H9 (cell line): ENCODE data around the gene FILIP1. TPM values are rescaled to one million over a fixed set of nuclear protein-coding genes. Genes with fewer than 3 reads are reported as not detected.

ENCODE experiments used
- DNase-seq: peaks from one replicate; pipeline ENCODE4 v3.0.0-alpha.2; 2017
- H2AFZ ChIP-seq: one replicate; pipeline ENCODE4 v1.6.1; 2013; ENCODE audit warnings: mild to moderate bottlenecking, low read length, control low read depth, moderate library complexity
- H2AK5ac ChIP-seq: 2 replicates; pipeline ENCODE4 v1.6.1; 2013; ENCODE audit warnings: low read length, control low read depth, mixed read lengths; ENCODE audit not compliant: insufficient read length
- H2BK120ac ChIP-seq: one replicate; pipeline ENCODE4 v1.6.1; 2013; ENCODE audit warnings: low read depth, mild to moderate bottlenecking, low read length, control low read depth, inconsistent platforms; ENCODE audit not compliant: poor library complexity, severe bottlenecking
- H2BK12ac ChIP-seq: 2 replicates; pipeline ENCODE4 v1.6.1; 2013; ENCODE audit warnings: low read length, control low read depth, mixed read lengths, low read depth; ENCODE audit not compliant: insufficient read length
- H2BK15ac ChIP-seq: 2 replicates; pipeline ENCODE4 v1.6.1; 2013; ENCODE audit warnings: low read depth, low read length, control low read depth
- H2BK20ac ChIP-seq: one replicate; pipeline ENCODE4 v1.6.1; 2013; ENCODE audit warnings: low read depth, mild to moderate bottlenecking, low read length, control low read depth, inconsistent platforms; ENCODE audit not compliant: poor library complexity, severe bottlenecking
- H2BK5ac ChIP-seq: 2 replicates; pipeline ENCODE4 v1.6.1; 2013; ENCODE audit warnings: low read length, control low read depth, mixed read lengths; ENCODE audit not compliant: insufficient read length
- H3K14ac ChIP-seq: 2 replicates; pipeline ENCODE4 v1.6.1; 2013; ENCODE audit warnings: low read length, control low read depth; ENCODE audit not compliant: insufficient read depth
- H3K18ac ChIP-seq: 2 replicates; pipeline ENCODE4 v1.6.1; 2013; ENCODE audit warnings: low read depth, mild to moderate bottlenecking, mixed read lengths, low read length, control low read depth; ENCODE audit not compliant: insufficient read length
- H3K23ac ChIP-seq: 2 replicates; pipeline ENCODE4 v1.6.1; 2013; ENCODE audit warnings: low read length, control low read depth, mixed read lengths, low read depth; ENCODE audit not compliant: insufficient read length
- H3K23me2 ChIP-seq: 2 replicates; pipeline ENCODE4 v1.6.1; 2013; ENCODE audit warnings: low read depth, mild to moderate bottlenecking, mixed read lengths, low read length, control low read depth; ENCODE audit not compliant: insufficient read length, poor library complexity, severe bottlenecking
- H3K27ac ChIP-seq: 2 replicates; pipeline ENCODE4 v1.5.1; 2013; ENCODE audit warnings: low read length, control low read depth, mixed read lengths, low read depth; ENCODE audit not compliant: insufficient read length
- H3K27me3 ChIP-seq: 2 replicates; pipeline ENCODE4 v1.6.1; 2013; ENCODE audit warnings: low read length, control low read depth, inconsistent platforms; ENCODE audit not compliant: insufficient read depth
- H3K4ac ChIP-seq: 2 replicates; pipeline ENCODE4 v1.6.1; 2013; ENCODE audit warnings: low read depth, mild to moderate bottlenecking, control low read depth, inconsistent platforms, low read length, moderate library complexity
- H3K4me1 ChIP-seq: 2 replicates; pipeline ENCODE4 v1.6.1; 2013; ENCODE audit warnings: low read length, control low read depth, inconsistent platforms; ENCODE audit not compliant: insufficient read depth
- H3K4me2 ChIP-seq: 2 replicates; pipeline ENCODE4 v1.6.1; 2013; ENCODE audit warnings: low read length, control low read depth, mixed read lengths; ENCODE audit not compliant: insufficient read length, insufficient read depth
- H3K56ac ChIP-seq: 2 replicates; pipeline ENCODE4 v1.6.1; 2013; ENCODE audit warnings: low read depth, mild to moderate bottlenecking, mixed read lengths, low read length, control low read depth; ENCODE audit not compliant: insufficient read length
- H3K79me1 ChIP-seq: 2 replicates; pipeline ENCODE4 v1.6.1; 2013; ENCODE audit warnings: low read depth, mild to moderate bottlenecking, moderate library complexity, low read length, control low read depth, inconsistent platforms; ENCODE audit not compliant: insufficient read depth, poor library complexity, severe bottlenecking
- H3K79me2 ChIP-seq: 2 replicates; pipeline ENCODE4 v1.6.1; 2013; ENCODE audit warnings: low read length, control low read depth, inconsistent platforms; ENCODE audit not compliant: insufficient read depth
- H3K9ac ChIP-seq: 2 replicates; pipeline ENCODE4 v1.6.1; 2013; ENCODE audit warnings: low read length, control low read depth, mixed read lengths; ENCODE audit not compliant: insufficient read length; ENCODE audit errors: extremely low read depth
- H3K9me3 ChIP-seq: one replicate; pipeline ENCODE4 v1.6.1; 2013; ENCODE audit warnings: low read depth, low read length, inconsistent platforms; ENCODE audit not compliant: control insufficient read depth
- H3T11ph ChIP-seq: one replicate; pipeline ENCODE4 v1.6.1; 2013; ENCODE audit warnings: mild to moderate bottlenecking, low read length, control low read depth, inconsistent platforms
- H4K20me1 ChIP-seq: one replicate; pipeline ENCODE4 v1.6.1; 2013; ENCODE audit not compliant: control insufficient read depth, insufficient read length, insufficient read depth
- H4K5ac ChIP-seq: 2 replicates; pipeline ENCODE4 v1.6.1; 2013; ENCODE audit warnings: low read depth, mild to moderate bottlenecking, mixed read lengths, low read length, control low read depth; ENCODE audit not compliant: insufficient read length
- H4K8ac ChIP-seq: replicated peaks from 2 replicates; pipeline ENCODE4 v1.6.1; 2013; ENCODE audit warnings: low read length, control low read depth, mixed read lengths, low read depth; ENCODE audit not compliant: insufficient read length
- H4K91ac ChIP-seq: 2 replicates; pipeline ENCODE4 v1.6.1; 2013; ENCODE audit warnings: low read depth, mild to moderate bottlenecking, moderate library complexity, mixed read lengths, low read length, control low read depth; ENCODE audit not compliant: insufficient read length
- H3K27ac Mint-ChIP-seq, 3 experiments: 2 replicates in 2 of 3; 3 replicates in 1 of 3; pipeline ENCODE4 v1.8.0; 2020 to 2021; ENCODE audit warnings: mixed read lengths in 3 of 3, mild to moderate bottlenecking in 1 of 3, moderate library complexity in 1 of 3
- H3K27me3 Mint-ChIP-seq: 2 replicates; pipeline ENCODE4 v1.8.0; 2021; ENCODE audit warnings: low read depth, mild to moderate bottlenecking, moderate library complexity, mixed read lengths
- H3K36me3 Mint-ChIP-seq, 3 experiments: 2 replicates in 2 of 3; 3 replicates in 1 of 3; pipeline ENCODE4 v1.8.0; 2020 to 2021; ENCODE audit warnings: low read depth in 3 of 3, mixed read lengths in 3 of 3; ENCODE audit not compliant: insufficient read depth in 1 of 3
- H3K4me1 Mint-ChIP-seq, 2 experiments: 2 replicates each; pipeline ENCODE4 v1.8.0; 2020; ENCODE audit warnings: mixed read lengths in 2 of 2
- H3K4me3 Mint-ChIP-seq, 2 experiments: 2 replicates in 1 of 2; 3 replicates in 1 of 2; pipeline ENCODE4 v1.8.0; 2020 to 2021; ENCODE audit warnings: mild to moderate bottlenecking in 2 of 2, mixed read lengths in 2 of 2, moderate library complexity in 1 of 2
- H3K9me3 Mint-ChIP-seq, 2 experiments: 2 replicates in 1 of 2; 3 replicates in 1 of 2; pipeline ENCODE4 v1.8.0; 2020; ENCODE audit warnings: mild to moderate bottlenecking in 2 of 2, mixed read lengths in 2 of 2, moderate library complexity in 1 of 2
- total RNA-seq: library from RNA; stranded (reverse); gene quantifications from 2 replicates; pipeline ENCODE4 v1.2.1, GENCODE V29; 2021
- TF ChIP-seq, protein P1 (sequence below): fragments of 200-600 bp; sonication (generic); conservative IDR thresholded peaks from 3 replicates; pipeline ENCODE4 v1.8.0; 2021; ENCODE audit warnings: antibody characterized with exemption, mild to moderate bottlenecking

Gene FILIP1
- total RNA-seq, 1 experiment from 2014 or later: 10.5 TPM

DNA sequence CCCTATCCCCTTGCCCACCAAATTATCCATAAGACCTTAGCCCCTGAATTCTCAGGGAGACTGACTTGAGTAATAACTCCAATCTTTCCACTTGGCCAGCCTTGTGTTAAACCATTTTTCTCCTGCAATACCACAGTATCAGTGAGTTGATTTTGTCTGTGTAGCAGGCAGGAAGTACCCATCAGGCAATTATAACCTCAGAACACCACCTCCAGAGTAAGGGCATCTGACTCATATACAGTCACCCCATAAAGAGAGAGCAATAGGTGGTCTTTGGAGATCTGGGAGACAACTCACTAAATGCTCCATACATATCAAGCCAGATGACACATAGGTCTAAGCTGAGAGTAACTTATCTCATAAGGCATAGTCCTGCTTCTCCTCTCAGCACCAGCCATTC lies 83.7 kb downstream of the FILIP1 start:
- H4K91ac ChIP-seq: no peak overlapping the region
- no peaks in the 10 kb centered on the region for H3K79me1 ChIP-seq
- H3K27me3 ChIP-seq: no peaks in the 10 kb centered on the region
- H3K27ac Mint-ChIP-seq: no peak overlapping the region
- H3K23ac ChIP-seq: no peak overlapping the region
- no peak overlapping the region for H2BK120ac ChIP-seq
- H3K4me3 Mint-ChIP-seq: no peak overlapping the region
- H4K20me1 ChIP-seq: no peaks in the 10 kb centered on the region
- H3K4ac ChIP-seq: no peak overlapping the region
- H2BK5ac ChIP-seq: no peak overlapping the region
- H4K5ac ChIP-seq: no peak overlapping the region
- H4K8ac ChIP-seq: no peak overlapping the region
- H3K36me3 Mint-ChIP-seq: peaks cover 0 to 5% (median 5%) of the 10 kb centered on the region in 3 experiments; a peak in 3 of 7 replicates
- no peak overlapping the region for H3K9ac ChIP-seq
- no peak overlapping the region for H3K27ac ChIP-seq
- peaks cover 6 to 9% of the 10 kb centered on the region in 2 experiments; a peak in 3 of 5 replicates for H3K9me3 Mint-ChIP-seq
- no peak overlapping the region for H2AFZ ChIP-seq
- no peak overlapping the region for H3T11ph ChIP-seq
- H3K4me2 ChIP-seq: no peak overlapping the region
- no peak overlapping the region for H3K56ac ChIP-seq
- H3K23me2 ChIP-seq: no peaks in the 10 kb centered on the region
- H2BK15ac ChIP-seq: no peak overlapping the region
- no peaks in the 10 kb centered on the region for H3K9me3 ChIP-seq
- no peak overlapping the region for H3K18ac ChIP-seq
- DNase-seq: no peak
- no peaks in the 10 kb centered on the region for H3K79me2 ChIP-seq
- H3K14ac ChIP-seq: no peak overlapping the region
- H2BK12ac ChIP-seq: no peak overlapping the region
- TF ChIP-seq, protein P1, sequence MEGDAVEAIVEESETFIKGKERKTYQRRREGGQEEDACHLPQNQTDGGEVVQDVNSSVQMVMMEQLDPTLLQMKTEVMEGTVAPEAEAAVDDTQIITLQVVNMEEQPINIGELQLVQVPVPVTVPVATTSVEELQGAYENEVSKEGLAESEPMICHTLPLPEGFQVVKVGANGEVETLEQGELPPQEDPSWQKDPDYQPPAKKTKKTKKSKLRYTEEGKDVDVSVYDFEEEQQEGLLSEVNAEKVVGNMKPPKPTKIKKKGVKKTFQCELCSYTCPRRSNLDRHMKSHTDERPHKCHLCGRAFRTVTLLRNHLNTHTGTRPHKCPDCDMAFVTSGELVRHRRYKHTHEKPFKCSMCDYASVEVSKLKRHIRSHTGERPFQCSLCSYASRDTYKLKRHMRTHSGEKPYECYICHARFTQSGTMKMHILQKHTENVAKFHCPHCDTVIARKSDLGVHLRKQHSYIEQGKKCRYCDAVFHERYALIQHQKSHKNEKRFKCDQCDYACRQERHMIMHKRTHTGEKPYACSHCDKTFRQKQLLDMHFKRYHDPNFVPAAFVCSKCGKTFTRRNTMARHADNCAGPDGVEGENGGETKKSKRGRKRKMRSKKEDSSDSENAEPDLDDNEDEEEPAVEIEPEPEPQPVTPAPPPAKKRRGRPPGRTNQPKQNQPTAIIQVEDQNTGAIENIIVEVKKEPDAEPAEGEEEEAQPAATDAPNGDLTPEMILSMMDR: no peak
- no peak overlapping the region for H2BK20ac ChIP-seq
- no peaks in the 10 kb centered on the region for H3K4me1 Mint-ChIP-seq
- H2AK5ac ChIP-seq: no peak overlapping the region
- H3K27me3 Mint-ChIP-seq: peaks cover 2% of the 10 kb centered on the region
- H3K4me1 ChIP-seq: no peaks in the 10 kb centered on the region
